ENCODE data around the gene MIPOL1. TPM values are rescaled to one million over a fixed set of nuclear protein-coding genes. Genes with fewer than 3 reads are reported as not detected.
"Not testable (repeated sequence)": the region's sequence is repeated elsewhere in the genome, so short reads cannot be mapped to it uniquely, and the experiment has no call there.

The MIPOL1 gene
- total and polyA plus RNA-seq, 7 experiments from 2014 or later, result 0.12 to 0.69 (median 0.27) TPM; not detected in 4

GRCh38 chr14:37236044-37236443, 38.3 kb downstream of the MIPOL1 start:
- H3K4me3 ChIP-seq (ENCODE audit: low read length); H3K36me3 Mint-ChIP-seq; CTCF ChIA-PET; H3K4me1 Mint-ChIP-seq; H3K9me3 ChIP-seq (ENCODE audit: control insufficient read depth in 2 of 3, low read length in 3 of 3); H3K27me3 ChIP-seq (ENCODE audit: control insufficient read depth in 2 of 2, insufficient read depth in 2 of 2, low read length in 2 of 2); H3K27ac Mint-ChIP-seq; ATAC-seq; H3K27ac ChIP-seq (ENCODE audit: low read depth, low read length); H3K9me3 Mint-ChIP-seq; H3K27me3 Mint-ChIP-seq; H3K4me1 ChIP-seq (ENCODE audit: control insufficient read depth in 2 of 2, insufficient read depth in 2 of 2, low read length in 2 of 2); H3K36me3 ChIP-seq (ENCODE audit: control insufficient read depth in 2 of 3, insufficient read depth in 3 of 3, low read length in 3 of 3); POLR2A ChIA-PET; DNase-seq; H3K4me3 Mint-ChIP-seq; intact Hi-C loops (cut with micrococcal nuclease): not testable (repeated sequence)

- Mint-ChIP-seq H3K9me3 (no peaks in the 10 kb centered on the region), H3K36me3 (no peaks in the 10 kb centered on the region), H3K4me1 (no peaks in the 10 kb centered on the region), H3K4me3 (no peak overlapping the region), H3K27ac (no peak overlapping the region), H3K27me3 (no peaks in the 10 kb centered on the region)
- ChIA-PET POLR2A (no interaction called here), CTCF (interaction anchor here (1.3 kb wide), 1 partner anchor 9 kb away, joined by 6 read pairs; no protein-coding TSS in a partner anchor)
- DNase-seq (no peak), ATAC-seq (no peak)
- Histone ChIP-seq H3K4me1 (ENCODE audit: control insufficient read depth in 2 of 2, insufficient read depth in 2 of 2, low read length in 2 of 2) (no peaks in the 10 kb centered on the region), H3K9me3 (ENCODE audit: control insufficient read depth in 2 of 3, low read length in 3 of 3) (no peaks in the 10 kb centered on the region), H3K36me3 (ENCODE audit: control insufficient read depth in 2 of 3, insufficient read depth in 3 of 3, low read length in 3 of 3) (no peaks in the 10 kb centered on the region), H3K4me3 (ENCODE audit: low read length) (no peak overlapping the region), H3K27me3 (ENCODE audit: control insufficient read depth in 2 of 2, insufficient read depth in 2 of 2, low read length in 2 of 2) (no peaks in the 10 kb centered on the region), H3K27ac (ENCODE audit: low read depth, low read length) (no peak overlapping the region)
- intact Hi-C loops (cut with micrococcal nuclease), result no loop called here
These were observed 39.4 kb downstream of the MIPOL1 start for GRCh38 chr14:37237094-37237493.

GRCh38 chr14:37237735-37238200, 40.0 kb downstream of the MIPOL1 start:
- H3K27me3 Mint-ChIP-seq, result no peaks in the 10 kb centered on the region

GRCh38 chr14:37241198-37241597, 43.5 kb downstream of the MIPOL1 start:
- intact Hi-C loops (cut with micrococcal nuclease), result no loop called here

More at GRCh38 chr14:37237735-37238200, 40.0 kb downstream of the MIPOL1 start:
- Mint-ChIP-seq H3K4me3 (no peak overlapping the region), H3K9me3 (no peaks in the 10 kb centered on the region), H3K36me3 (no peaks in the 10 kb centered on the region), H3K27ac (no peak overlapping the region), H3K4me1 (no peaks in the 10 kb centered on the region)
- ATAC-seq, result no peak
- ChIA-PET POLR2A (no interaction called here), CTCF (interaction anchor here (1.3 kb wide), 1 partner anchor 8 kb away, joined by 6 read pairs; no protein-coding TSS in a partner anchor)
- no peaks in the 10 kb centered on the region for H3K27me3 ChIP-seq (ENCODE audit: control insufficient read depth in 2 of 2, insufficient read depth in 2 of 2, low read length in 2 of 2)
- H3K9me3 ChIP-seq (ENCODE audit: control insufficient read depth in 2 of 3, low read length in 3 of 3), result no peaks in the 10 kb centered on the region
- H3K27ac ChIP-seq (ENCODE audit: low read depth, low read length), result no peak overlapping the region
- DNase-seq, result no peak
- no peaks in the 10 kb centered on the region for H3K4me1 ChIP-seq (ENCODE audit: control insufficient read depth in 2 of 2, insufficient read depth in 2 of 2, low read length in 2 of 2)
- no peaks in the 10 kb centered on the region for H3K36me3 ChIP-seq (ENCODE audit: control insufficient read depth in 2 of 3, insufficient read depth in 3 of 3, low read length in 3 of 3)
- intact Hi-C loops (cut with micrococcal nuclease), result no loop called here
- no peak overlapping the region for H3K4me3 ChIP-seq (ENCODE audit: low read length)

GRCh38 chr14:37246427-37246829, 48.7 kb downstream of the MIPOL1 start:
- no peaks in the 10 kb centered on the region for H3K9me3 ChIP-seq (ENCODE audit: control insufficient read depth in 2 of 3, low read length in 3 of 3)
- no peak overlapping the region for H3K27ac ChIP-seq (ENCODE audit: low read depth, low read length)
- Mint-ChIP-seq H3K4me3 (no peak overlapping the region), H3K36me3 (no peaks in the 10 kb centered on the region), H3K27me3 (peaks cover 0 to 3% (median 0%) of the 10 kb centered on the region in 5 donors), H3K9me3 (no peaks in the 10 kb centered on the region), H3K4me1 (no peaks in the 10 kb centered on the region), H3K27ac (no peak overlapping the region)
- no peaks in the 10 kb centered on the region for H3K27me3 ChIP-seq (ENCODE audit: control insufficient read depth in 2 of 2, insufficient read depth in 2 of 2, low read length in 2 of 2)
- H3K4me1 ChIP-seq (ENCODE audit: control insufficient read depth in 2 of 2, insufficient read depth in 2 of 2, low read length in 2 of 2), result no peaks in the 10 kb centered on the region
- no peaks in the 10 kb centered on the region for H3K36me3 ChIP-seq (ENCODE audit: control insufficient read depth in 2 of 3, insufficient read depth in 3 of 3, low read length in 3 of 3)
- peak in 5 of 9 donors; percentile 1 to 9 (median 4) for DNase-seq
- ChIA-PET POLR2A (no interaction called here), CTCF (interaction anchor here (0.7 to 1.7 kb wide), 2 partner anchors 9 to 12 kb away, joined by 3 to 6 read pairs; no protein-coding TSS in a partner anchor)
- intact Hi-C loops (cut with micrococcal nuclease), result loop anchor here in 1 of 2 donors (1.0 kb wide), 1 partner anchor 628 kb away; no protein-coding TSS in a partner anchor
- no peak overlapping the region for H3K4me3 ChIP-seq (ENCODE audit: low read length)
- no peak for ATAC-seq

More at GRCh38 chr14:37241198-37241597, 43.5 kb downstream of the MIPOL1 start:
- DNase-seq (no peak), ATAC-seq (no peak)
- Mint-ChIP-seq H3K4me3 (no peak overlapping the region), H3K4me1 (no peaks in the 10 kb centered on the region), H3K9me3 (no peaks in the 10 kb centered on the region), H3K27me3 (no peaks in the 10 kb centered on the region), H3K36me3 (no peaks in the 10 kb centered on the region), H3K27ac (no peak overlapping the region)
- Histone ChIP-seq H3K4me3 (ENCODE audit: low read length) (no peak overlapping the region), H3K4me1 (ENCODE audit: control insufficient read depth in 2 of 2, insufficient read depth in 2 of 2, low read length in 2 of 2) (no peaks in the 10 kb centered on the region), H3K27me3 (ENCODE audit: control insufficient read depth in 2 of 2, insufficient read depth in 2 of 2, low read length in 2 of 2) (no peaks in the 10 kb centered on the region), H3K27ac (ENCODE audit: low read depth, low read length) (no peak overlapping the region), H3K9me3 (ENCODE audit: control insufficient read depth in 2 of 3, low read length in 3 of 3) (no peaks in the 10 kb centered on the region), H3K36me3 (ENCODE audit: control insufficient read depth in 2 of 3, insufficient read depth in 3 of 3, low read length in 3 of 3) (no peaks in the 10 kb centered on the region)
- CTCF ChIA-PET, result no interaction called here
- POLR2A ChIA-PET, result no interaction called here

GRCh38 chr14:37247791-37248461, 50.2 kb downstream of the MIPOL1 start:
- DNase-seq, result no peak
- ChIA-PET POLR2A (no interaction called here), CTCF (no interaction called here)
- no peaks in the 10 kb centered on the region for H3K4me1 Mint-ChIP-seq
- no peak for ATAC-seq
- intact Hi-C loops (cut with micrococcal nuclease), result no loop called here
- H3K4me1 ChIP-seq (ENCODE audit: control insufficient read depth in 2 of 2, insufficient read depth in 2 of 2, low read length in 2 of 2), result no peaks in the 10 kb centered on the region
- H3K27me3 ChIP-seq (ENCODE audit: control insufficient read depth in 2 of 2, insufficient read depth in 2 of 2, low read length in 2 of 2), result no peaks in the 10 kb centered on the region
- no peak overlapping the region for H3K4me3 ChIP-seq (ENCODE audit: low read length)
- H3K36me3 ChIP-seq (ENCODE audit: control insufficient read depth in 2 of 3, insufficient read depth in 3 of 3, low read length in 3 of 3), result no peaks in the 10 kb centered on the region
- no peak overlapping the region for H3K27ac Mint-ChIP-seq
- no peaks in the 10 kb centered on the region for H3K36me3 Mint-ChIP-seq
- no peak overlapping the region for H3K4me3 Mint-ChIP-seq
- H3K9me3 ChIP-seq (ENCODE audit: control insufficient read depth in 2 of 3, low read length in 3 of 3), result no peaks in the 10 kb centered on the region
- H3K27ac ChIP-seq (ENCODE audit: low read depth, low read length), result no peak overlapping the region
- H3K27me3 Mint-ChIP-seq, result peaks cover 0 to 3% (median 0%) of the 10 kb centered on the region in 5 donors
- no peaks in the 10 kb centered on the region for H3K9me3 Mint-ChIP-seq

- Histone ChIP-seq H3K9me3 (ENCODE audit: control insufficient read depth in 2 of 3, low read length in 3 of 3) (no peaks in the 10 kb centered on the region), H3K27ac (ENCODE audit: low read depth, low read length) (no peak overlapping the region), H3K27me3 (ENCODE audit: control insufficient read depth in 2 of 2, insufficient read depth in 2 of 2, low read length in 2 of 2) (no peaks in the 10 kb centered on the region), H3K4me1 (ENCODE audit: control insufficient read depth in 2 of 2, insufficient read depth in 2 of 2, low read length in 2 of 2) (no peaks in the 10 kb centered on the region), H3K4me3 (ENCODE audit: low read length) (no peak overlapping the region), H3K36me3 (ENCODE audit: control insufficient read depth in 2 of 3, insufficient read depth in 3 of 3, low read length in 3 of 3) (no peaks in the 10 kb centered on the region)
- intact Hi-C loops (cut with micrococcal nuclease), result no loop called here
- H3K4me3 Mint-ChIP-seq, result no peak overlapping the region
- H3K27ac Mint-ChIP-seq, result no peak overlapping the region
- ATAC-seq (no peak), DNase-seq (no peak)
- POLR2A ChIA-PET, result no interaction called here
- no peaks in the 10 kb centered on the region for H3K4me1 Mint-ChIP-seq
- no peaks in the 10 kb centered on the region for H3K36me3 Mint-ChIP-seq
- H3K9me3 Mint-ChIP-seq, result no peaks in the 10 kb centered on the region
- CTCF ChIA-PET, result no interaction called here
- H3K27me3 Mint-ChIP-seq, result peaks cover 0 to 5% (median 3%) of the 10 kb centered on the region in 5 donors
These were observed 54.0 kb downstream of the MIPOL1 start for GRCh38 chr14:37251775-37252174.
